SK-N-SH (cell line): ENCODE measurements around the gene WDR47. TPM values are rescaled to one million over a fixed set of nuclear protein-coding genes. Genes with fewer than 3 reads are reported as not detected.

Experiments
- CTCF ChIA-PET: fragments of 300-600, 350-600 bp; formaldehyde crosslinking; extraction: SDS; loops from one replicate; lab custom pipeline; 2021; lab: Yijun Ruan, JAX
- POLR2A ChIA-PET: fragments of 350-600 bp; sonication (Branson Sonifier 250); formaldehyde crosslinking; extraction: SDS; loops from one replicate; lab custom pipeline; 2020; ENCODE audit warnings: antibody characterized with exemption, inconsistent platforms; lab: Yijun Ruan, JAX
- DNase-seq: peaks from one replicate; pipeline ENCODE4 v3.0.0; 2012
- H2AFZ ChIP-seq: fragments of 200-600 bp; sonication (generic); 2 replicates; pipeline ENCODE4 v1.8.1; 2016; ENCODE audit warnings: antibody characterized with exemption, mild to moderate bottlenecking, low read depth
- H3F3A ChIP-seq: fragments of 200-600 bp; sonication (generic); replicated peaks from 2 replicates; pipeline ENCODE3; 2016; ENCODE audit warnings: antibody characterized with exemption, mild to moderate bottlenecking; ENCODE audit not compliant: insufficient read depth
- H3K27ac ChIP-seq, 2 experiments: fragments of 200-500 bp in 1 of 2; fragments of 200-600 bp in 1 of 2; sonication (Bioruptor generic) in 1 of 2; sonication (generic), shearing (Covaris generic) in 1 of 2; 2 replicates each; pipeline versions ENCODE4 v1.5.1 to v1.6.1; 2014 to 2016; ENCODE audit warnings: low read depth in 2 of 2, inconsistent platforms in 1 of 2, low read length in 1 of 2, mild to moderate bottlenecking in 1 of 2, mixed read lengths in 1 of 2
- H3K27me3 ChIP-seq: fragments of 200-600 bp; sonication (generic), shearing (Covaris generic); 2 replicates; pipeline ENCODE4 v1.6.1; 2016; ENCODE audit warnings: mixed run types; ENCODE audit not compliant: insufficient read depth
- H3K36me3 ChIP-seq, 2 experiments: fragments of 200-500 bp in 1 of 2; fragments of 200-600 bp in 1 of 2; sonication (Bioruptor generic) in 1 of 2; sonication (generic) in 1 of 2; replicated peaks in 1 of 2; 2 replicates each; pipeline versions ENCODE3 to v1.5.1; 2014 to 2016; ENCODE audit warnings: low read length in 1 of 2, mild to moderate bottlenecking in 1 of 2; ENCODE audit not compliant: insufficient read depth in 2 of 2, control insufficient read depth in 1 of 2
- H3K4me1 ChIP-seq, 2 experiments: fragments of 200-500 bp in 1 of 2; fragments of 200-600 bp in 1 of 2; sonication (Bioruptor generic) in 1 of 2; sonication (generic), shearing (Covaris generic) in 1 of 2; 2 replicates each; pipeline versions ENCODE4 v1.5.1 to v1.6.1; 2014 to 2016; ENCODE audit warnings: low read depth in 1 of 2, low read length in 1 of 2, mixed run types in 1 of 2; ENCODE audit not compliant: insufficient read depth in 2 of 2, control insufficient read depth in 1 of 2
- H3K4me2 ChIP-seq: fragments of 200-600 bp; sonication (generic), shearing (Covaris generic); 2 replicates; pipeline ENCODE4 v1.6.1; 2017; ENCODE audit warnings: mixed run types
- H3K4me3 ChIP-seq, 2 experiments: fragments of 200-500 bp in 1 of 2; fragments of 200-600 bp in 1 of 2; sonication (Bioruptor generic) in 1 of 2; sonication (generic), shearing (Covaris generic) in 1 of 2; 2 replicates each; pipeline versions ENCODE4 v1.5.1 to v1.8.1; 2014 to 2016; ENCODE audit warnings: low read depth in 2 of 2, inconsistent platforms in 1 of 2, low read length in 1 of 2, mild to moderate bottlenecking in 1 of 2, mixed read lengths in 1 of 2, moderate library complexity in 1 of 2
- H3K79me2 ChIP-seq: fragments of 200-600 bp; sonication (generic); 2 replicates; pipeline ENCODE4 v1.8.1; 2017; ENCODE audit warnings: mild to moderate bottlenecking; ENCODE audit not compliant: insufficient read depth
- H3K9ac ChIP-seq: fragments of 200-600 bp; sonication (generic); 2 replicates; pipeline ENCODE4 v1.6.1; 2017; ENCODE audit warnings: mixed run types
- H3K9me2 ChIP-seq: fragments of 200-600 bp; sonication (generic); 2 replicates; pipeline ENCODE4 v1.6.1; 2017; ENCODE audit warnings: mixed run types
- H3K9me3 ChIP-seq: fragments of 200-600 bp; sonication (generic); 2 replicates; pipeline ENCODE4 v1.6.1; 2017; ENCODE audit warnings: mixed run types, mild to moderate bottlenecking, moderate library complexity
- H4K20me1 ChIP-seq: fragments of 200-600 bp; sonication (generic); 2 replicates; pipeline ENCODE4 v1.6.1; 2017; ENCODE audit warnings: mild to moderate bottlenecking, mixed run types; ENCODE audit not compliant: insufficient read depth
- CTCF ChIP-seq: fragments of 200-600 bp; sonication (generic); IDR thresholded peaks from 2 replicates; pipeline ENCODE4 v1.6.1; 2017; ENCODE audit warnings: antibody characterized with exemption, mild to moderate bottlenecking, moderate library complexity
- ELF1 ChIP-seq: IDR thresholded peaks from 2 replicates; pipeline ENCODE4 v1.4.0; 2012
- EP300 ChIP-seq, 2 experiments: IDR thresholded peaks; 2 replicates each; pipeline versions ENCODE4 v1.4.0 to v1.6.1; 2012; ENCODE audit warnings: borderline replicate concordance in 1 of 2, low read depth in 1 of 2, low read length in 1 of 2
- FOXJ3 ChIP-seq: sonication (generic); formaldehyde crosslinking; IDR thresholded peaks from 2 replicates; pipeline ENCODE4 v1.5.1; 2020; ENCODE audit warnings: mild to moderate bottlenecking, missing genetic modification reagents
- FOXM1 ChIP-seq: IDR thresholded peaks from 2 replicates; pipeline ENCODE4 v1.4.0; 2012; ENCODE audit warnings: low read depth, mild to moderate bottlenecking
- GABPA ChIP-seq: IDR thresholded peaks from 2 replicates; pipeline ENCODE4 v1.4.0; 2012; ENCODE audit warnings: low read depth, mild to moderate bottlenecking
- GATA2 ChIP-seq: sonication (generic); formaldehyde crosslinking; IDR thresholded peaks from 2 replicates; pipeline ENCODE4 v1.5.0; 2020; ENCODE audit warnings: mild to moderate bottlenecking, missing genetic modification reagents
- JUND ChIP-seq: IDR thresholded peaks from 2 replicates; pipeline ENCODE4 v1.4.0; 2012
- MAX ChIP-seq: IDR thresholded peaks from 2 replicates; pipeline ENCODE4 v1.4.0; 2012; ENCODE audit warnings: low read depth
- NFIC ChIP-seq: IDR thresholded peaks from 2 replicates; pipeline ENCODE4 v1.4.0; 2012; ENCODE audit warnings: borderline replicate concordance
- PBX3 ChIP-seq: IDR thresholded peaks from 2 replicates; pipeline ENCODE4; 2012
- RXRA ChIP-seq: IDR thresholded peaks from 2 replicates; pipeline ENCODE4 v1.4.0; 2012; ENCODE audit warnings: low read depth, mild to moderate bottlenecking, borderline replicate concordance
- SMC3 ChIP-seq: IDR thresholded peaks from 2 replicates; pipeline ENCODE4 v1.6.1; 2012; ENCODE audit warnings: low read depth, low read length, improper control_type of control experiment
- TAF1 ChIP-seq: IDR thresholded peaks from 2 replicates; pipeline ENCODE4 v1.6.1; 2012; ENCODE audit warnings: low read depth, mild to moderate bottlenecking, low read length, moderate library complexity, borderline replicate concordance
- TCF12 ChIP-seq: IDR thresholded peaks from 2 replicates; pipeline ENCODE4 v1.4.0; 2012
- USF2 ChIP-seq: fragments of 150-350 bp; IDR thresholded peaks from 2 replicates; pipeline ENCODE4 v1.6.1; 2017; ENCODE audit warnings: antibody characterized with exemption, low read length, low read depth, borderline replicate concordance
- WGBS: methylation state at CpG from one replicate; pipeline ENCODE4 v1.1.6; 2017; ENCODE audit warnings: low lambda C conversion rate; 5-methylcytosine and 5-hydroxymethylcytosine counted together
- polyA plus RNA-seq, 3 experiments: library from polyadenylated mRNA; depleted of rRNA; stranded (reverse); fragments of >200 nt; gene quantifications; 2 replicates each; pipeline ENCODE4 v1.2.3, GENCODE V29; 2012
- TF ChIP-seq, protein P1 (sequence below): IDR thresholded peaks from 2 replicates; pipeline ENCODE4 v1.4.0; 2012; ENCODE audit warnings: low read depth, borderline replicate concordance
- TF ChIP-seq, protein P2 (sequence below): fragments of 150-350 bp; IDR thresholded peaks from 2 replicates; pipeline ENCODE4 v1.6.1; 2016; ENCODE audit warnings: mild to moderate bottlenecking, low read depth, low read length

WDR47 gene
- polyA plus RNA-seq, 1 of the 3 experiments (the other 2 are of a cell fraction), result 7.9 TPM

DNA sequence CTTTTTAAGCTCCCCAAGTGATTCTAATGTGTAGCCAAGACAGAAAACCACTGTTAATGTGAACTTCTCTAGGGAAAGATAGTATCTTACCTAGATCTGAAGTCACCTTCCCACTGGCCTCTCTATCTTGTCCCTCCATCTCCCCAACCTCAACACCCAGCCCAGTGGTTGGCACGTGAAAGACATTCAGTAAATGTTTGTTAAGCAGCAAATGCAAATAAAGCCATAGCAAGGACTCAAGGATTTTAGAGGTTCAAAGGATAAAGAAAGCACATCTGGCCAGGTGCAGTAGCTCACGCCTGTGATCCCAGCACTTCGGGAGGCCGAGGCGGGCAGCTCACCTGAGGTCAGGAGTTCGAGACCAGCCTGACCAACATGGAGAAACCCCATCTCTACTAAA, 88.5 kb downstream of the WDR47 start:
- POLR2A ChIA-PET, result no interaction called here
- H3K4me2 ChIP-seq, result no peak overlapping the region
- H3K36me3 ChIP-seq, result no peaks in the 10 kb centered on the region
- no peaks in the 10 kb centered on the region for H3F3A ChIP-seq
- no peaks in the 10 kb centered on the region; the same call in none of the 2 replicates for H4K20me1 ChIP-seq
- TF ChIP-seq JUND, result no peak
- TF ChIP-seq, protein P1, sequence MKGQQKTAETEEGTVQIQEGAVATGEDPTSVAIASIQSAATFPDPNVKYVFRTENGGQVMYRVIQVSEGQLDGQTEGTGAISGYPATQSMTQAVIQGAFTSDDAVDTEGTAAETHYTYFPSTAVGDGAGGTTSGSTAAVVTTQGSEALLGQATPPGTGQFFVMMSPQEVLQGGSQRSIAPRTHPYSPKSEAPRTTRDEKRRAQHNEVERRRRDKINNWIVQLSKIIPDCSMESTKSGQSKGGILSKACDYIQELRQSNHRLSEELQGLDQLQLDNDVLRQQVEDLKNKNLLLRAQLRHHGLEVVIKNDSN, result no peak
- TF ChIP-seq NFIC, result no peak
- no peak for TF ChIP-seq GABPA
- no peak for TF ChIP-seq FOXJ3
- TF ChIP-seq SMC3, result no peak
- TF ChIP-seq, all 33 proteins: peak for 0
- Histone ChIP-seq H3K4me3 (no peak overlapping the region), H3K79me2 (peaks cover 94% of the 10 kb centered on the region), H2AFZ (no peak overlapping the region), H3K9me3 (no peaks in the 10 kb centered on the region), H3K27me3 (no peaks in the 10 kb centered on the region), H3K4me1 (no peaks in the 10 kb centered on the region; a peak in 1 of 4 replicates), H3K27ac (no peak overlapping the region), H3K9me2 (no peaks in the 10 kb centered on the region), H3K9ac (no peak overlapping the region)
- CTCF ChIA-PET, result interaction anchor here (1.3 kb wide), 1 partner anchor 159 kb away, joined by 3 read pairs; no protein-coding TSS in a partner anchor
- DNase-seq, result no peak
- 94% methylated on average over 6 of the region's 6 CpGs for WGBS

DNA sequence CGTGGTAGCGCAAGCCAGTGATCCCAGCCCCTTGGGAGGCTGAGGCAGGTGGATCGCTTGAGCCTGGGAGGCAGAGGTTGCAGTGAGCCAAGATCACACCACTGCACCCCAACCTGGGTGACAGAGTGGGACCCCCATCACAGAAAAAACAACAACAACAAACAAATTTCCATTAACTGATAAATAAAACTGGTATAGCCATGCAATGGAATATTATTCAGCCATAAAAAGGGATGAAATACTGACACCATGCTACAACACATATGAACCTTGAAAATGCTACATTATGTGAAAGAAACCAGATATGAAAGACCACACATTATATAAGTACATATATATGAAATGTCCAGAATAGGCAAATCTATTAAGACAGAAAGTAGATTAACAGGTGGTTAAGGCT, 90.7 kb downstream of the WDR47 start:
- Histone ChIP-seq H3K36me3 (peaks cover 6% of the 10 kb centered on the region in 2 experiments), H4K20me1 (no peaks in the 10 kb centered on the region; the same call in none of the 2 replicates), H2AFZ (no peak overlapping the region), H3K27me3 (no peaks in the 10 kb centered on the region), H3K79me2 (peaks cover 79% of the 10 kb centered on the region), H3K4me3 (no peak overlapping the region), H3K4me2 (no peak overlapping the region), H3K9me3 (no peaks in the 10 kb centered on the region), H3K9ac (no peak overlapping the region), H3K4me1 (no peaks in the 10 kb centered on the region; a peak in 1 of 4 replicates), H3K9me2 (no peaks in the 10 kb centered on the region), H3F3A (no peaks in the 10 kb centered on the region), H3K27ac (no peak overlapping the region)
- 100% methylated on average over 3 of the region's 3 CpGs for WGBS
- CTCF ChIA-PET, result no interaction called here
- TF ChIP-seq EP300 (IDR thresholded peaks at IDR 0.05; ENCODE audit: borderline replicate concordance in 1 of 2, low read depth in 1 of 2, low read length in 1 of 2) (no peak), FOXM1 (no peak), TAF1 (no peak), RXRA (no peak), CTCF (no peak), SMC3 (no peak), GABPA (no peak), ELF1 (no peak), USF2 (no peak), MAX (no peak), PBX3 (no peak), TCF12 (no peak), GATA2 (CRISPR knock-in tag) (no peak)
- TF ChIP-seq, protein P2, sequence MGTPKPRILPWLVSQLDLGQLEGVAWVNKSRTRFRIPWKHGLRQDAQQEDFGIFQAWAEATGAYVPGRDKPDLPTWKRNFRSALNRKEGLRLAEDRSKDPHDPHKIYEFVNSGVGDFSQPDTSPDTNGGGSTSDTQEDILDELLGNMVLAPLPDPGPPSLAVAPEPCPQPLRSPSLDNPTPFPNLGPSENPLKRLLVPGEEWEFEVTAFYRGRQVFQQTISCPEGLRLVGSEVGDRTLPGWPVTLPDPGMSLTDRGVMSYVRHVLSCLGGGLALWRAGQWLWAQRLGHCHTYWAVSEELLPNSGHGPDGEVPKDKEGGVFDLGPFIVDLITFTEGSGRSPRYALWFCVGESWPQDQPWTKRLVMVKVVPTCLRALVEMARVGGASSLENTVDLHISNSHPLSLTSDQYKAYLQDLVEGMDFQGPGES, result no peak
- TF ChIP-seq, protein P1, result no peak
- POLR2A ChIA-PET, result no interaction called here
- DNase-seq, result no peak
